Stimulated activated CD8-positive, alpha-beta memory T cell treated with anti-CD3 and anti-CD28 coated beads, Interleukin-15, amount 100 ng/mL, for 48 hours (primary cell): ENCODE data around the gene SPDL1.
A peak's percentile ranks its signal among the peaks of the same experiment; 100 is the strongest.
"Not testable (repeated sequence)": the region's sequence is repeated elsewhere in the genome, so short reads cannot be mapped to it uniquely, and the experiment has no call there.

Experiments used
- DNase-seq, 2 donors: peaks; one replicate each; pipeline ENCODE4 v3.0.0-alpha.2; 2020; ENCODE audit warnings: low read depth in 2 of 2

The SPDL1 gene

DNA sequence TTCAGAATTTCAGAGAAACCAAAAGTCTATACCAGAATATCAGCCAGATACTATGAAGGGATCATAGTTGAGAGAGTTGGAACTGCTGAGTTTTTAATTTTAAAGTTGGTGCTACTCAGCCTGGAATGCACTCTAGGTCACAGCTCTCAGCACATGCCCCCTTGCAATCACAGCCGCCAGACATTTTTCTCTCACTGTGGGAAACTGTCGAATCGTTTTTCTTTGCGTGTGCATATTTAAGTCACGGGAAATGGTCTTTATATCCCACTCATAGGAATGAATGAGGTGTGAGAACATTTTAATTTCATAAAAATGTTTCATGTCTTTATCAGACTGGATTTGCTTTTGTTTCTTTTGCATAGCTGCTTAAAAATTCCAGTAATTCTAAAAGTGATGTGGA, 12.2 kb upstream of the SPDL1 start:
- no peak for DNase-seq

DNA sequence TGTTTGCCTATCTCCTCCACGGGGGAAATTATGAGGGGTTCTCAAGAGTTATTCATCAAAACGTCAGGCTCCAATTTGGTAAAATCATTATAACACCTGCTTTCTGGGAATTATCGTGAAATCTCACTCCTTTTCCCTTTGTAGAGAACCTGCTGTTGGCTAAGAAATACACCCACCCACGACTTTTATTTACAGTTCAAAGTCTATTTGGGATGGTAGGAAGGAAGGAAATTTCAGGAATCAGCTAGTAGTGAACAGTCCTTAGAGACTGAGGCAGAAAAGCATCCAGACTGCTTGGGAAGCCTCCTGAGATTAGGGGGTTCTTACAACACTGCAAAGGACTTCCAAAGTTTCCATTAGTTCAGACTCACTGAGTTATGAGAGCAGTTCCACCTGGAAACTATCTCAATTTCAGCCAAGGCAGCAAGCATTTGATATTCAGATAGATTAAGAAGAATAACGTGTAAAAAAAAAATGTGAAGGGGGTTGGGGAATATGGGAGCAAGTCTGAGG, 9.4 kb upstream of the SPDL1 start:
- no peak for DNase-seq

DNA sequence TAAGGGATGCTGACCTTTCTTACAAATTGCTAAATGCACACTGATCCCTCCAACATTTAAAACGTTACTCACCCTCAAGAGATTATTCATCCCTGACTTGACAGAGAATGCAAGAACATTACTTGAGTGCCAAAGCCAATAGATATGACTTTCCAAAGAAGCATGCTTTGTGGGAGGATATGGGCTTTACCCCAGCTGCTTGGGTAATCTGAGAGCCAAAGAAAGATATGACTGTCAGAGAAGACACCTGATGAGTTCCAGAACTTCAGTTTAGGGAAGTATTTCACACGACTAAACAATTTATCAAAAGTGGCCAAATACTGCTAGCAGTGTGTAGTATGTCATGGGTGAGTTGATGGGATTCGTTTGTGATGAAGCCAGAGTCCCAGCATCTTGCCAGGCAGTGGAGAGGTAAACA, 7.4 kb upstream of the SPDL1 start:
- DNase-seq: no peak

DNA sequence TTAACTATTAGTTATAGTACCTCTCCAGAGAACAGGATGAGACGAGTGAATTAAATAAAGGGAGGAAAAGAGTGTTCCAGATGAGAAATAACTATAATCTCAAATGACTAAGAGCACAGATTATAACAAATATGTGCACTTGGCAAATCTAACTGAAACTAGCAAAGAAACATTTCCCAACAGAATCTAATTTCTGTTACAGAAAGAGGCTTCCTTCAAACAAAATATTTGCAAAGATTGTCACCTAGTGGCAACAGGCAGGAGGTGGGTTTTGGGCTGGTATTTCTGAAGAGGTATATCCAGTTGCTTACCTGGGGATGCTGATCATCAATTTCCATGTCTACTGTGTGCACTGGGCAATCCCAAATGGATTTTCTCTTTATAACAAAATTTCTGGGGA, 5.6 kb upstream of the SPDL1 start:
- DNase-seq: no peak

DNA sequence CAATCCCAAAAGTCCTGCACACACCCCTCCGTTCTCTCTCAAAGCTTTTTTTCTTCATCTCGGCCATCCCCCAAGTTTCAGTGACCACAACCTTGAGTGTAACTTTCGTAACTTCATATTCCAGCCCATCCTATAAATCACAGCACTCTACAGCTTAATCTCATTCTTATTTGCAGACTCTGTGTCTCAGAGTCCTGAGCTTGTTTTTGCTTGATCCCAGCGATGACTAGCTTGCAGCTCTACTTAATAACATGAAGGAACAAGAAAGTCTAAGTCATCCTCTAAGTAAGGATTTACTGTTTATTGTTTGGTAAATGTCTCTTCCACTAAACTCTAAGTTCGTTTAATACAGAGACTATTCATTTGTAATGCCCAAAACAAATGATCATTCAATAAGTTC, 2.6 kb upstream of the SPDL1 start:
- no peak for DNase-seq

DNA sequence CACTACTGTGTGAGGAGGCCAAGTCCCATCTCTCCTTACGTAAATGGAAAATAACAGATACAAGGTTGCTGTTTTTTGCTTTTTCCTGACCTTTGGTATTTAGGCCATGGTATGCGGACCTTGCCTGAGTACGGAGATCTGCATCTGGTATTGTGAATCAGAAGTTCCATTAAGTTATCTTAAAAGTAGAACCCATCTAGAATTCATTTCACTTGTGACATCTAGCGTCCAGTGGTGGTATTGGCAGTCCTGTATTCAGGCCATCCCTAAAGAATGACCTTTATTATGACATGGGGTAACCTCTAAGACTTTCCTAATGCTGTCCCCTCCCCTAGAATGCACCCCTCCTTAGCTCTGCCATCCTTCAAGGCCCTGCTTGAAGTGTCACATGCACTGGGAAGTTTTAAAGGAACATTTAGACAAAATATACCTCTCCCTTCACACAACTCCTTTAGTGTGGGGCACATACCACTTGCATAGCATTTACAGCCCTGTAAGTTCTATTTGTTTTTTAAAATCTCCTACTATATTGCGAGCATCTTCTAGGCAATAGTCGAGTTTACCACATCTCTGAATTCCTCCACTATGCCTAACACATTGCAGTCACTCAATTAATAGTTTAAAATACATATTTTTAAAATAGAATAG, 1.9 kb upstream of the SPDL1 start:
- peak; percentile 18 to 21 for DNase-seq

DNA sequence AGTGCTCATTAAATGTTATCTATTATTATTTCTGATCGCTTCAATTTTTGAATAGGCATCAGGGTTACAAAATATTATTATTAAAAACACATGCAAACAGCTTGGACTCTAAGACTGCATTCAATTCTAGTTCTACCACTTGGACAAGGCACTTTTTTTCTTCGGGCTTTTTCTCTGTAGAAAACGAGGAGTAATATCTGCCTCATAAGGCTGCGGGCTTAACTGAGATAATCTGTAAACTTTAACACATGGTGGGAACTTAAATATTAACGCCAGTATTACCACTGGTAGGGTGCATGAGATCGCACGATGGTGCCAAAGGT, 511 bp upstream of the SPDL1 start:
- DNase-seq: no peak

DNA sequence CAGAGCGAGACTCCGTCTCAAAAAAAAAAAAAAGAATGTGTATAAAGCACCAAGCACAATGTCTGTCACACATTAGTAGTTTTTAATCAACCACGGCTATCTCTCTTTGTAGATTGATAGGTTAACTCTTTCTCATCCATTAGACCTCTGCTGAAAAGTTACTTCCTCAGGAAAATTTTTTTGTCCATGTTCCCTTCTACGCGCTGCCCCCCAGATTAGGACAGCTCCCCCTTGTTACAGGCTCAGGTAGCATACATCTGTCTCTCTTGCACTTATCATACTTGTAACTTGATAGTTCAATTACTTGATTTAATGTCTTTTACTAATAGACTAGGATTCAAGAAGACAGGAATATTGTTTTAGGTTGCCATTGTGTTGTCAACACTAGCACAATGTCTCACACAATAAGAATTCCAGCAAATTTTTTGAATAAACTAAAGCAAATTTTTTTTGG, 1.5 kb downstream of the SPDL1 start:
- DNase-seq: no peak

DNA sequence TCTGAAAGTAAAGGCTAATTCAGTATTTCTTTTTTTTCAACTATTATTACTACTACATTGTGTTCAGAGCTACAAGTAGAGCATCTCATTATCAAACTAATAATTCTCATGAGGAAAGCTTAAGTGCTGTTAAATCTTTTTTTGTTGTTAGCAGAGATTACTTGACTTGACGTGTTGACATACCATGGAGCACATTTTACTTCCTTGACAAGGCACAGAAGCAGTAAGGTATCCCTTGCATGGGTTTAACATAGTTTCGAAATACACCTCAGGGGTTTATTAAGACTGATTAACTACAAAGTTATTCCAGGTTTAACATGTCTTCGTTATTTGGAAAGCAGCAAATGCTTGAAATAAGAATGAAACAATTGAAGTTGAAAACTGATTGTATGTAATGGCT, 7.0 kb downstream of the SPDL1 start:
- no peak for DNase-seq

DNA sequence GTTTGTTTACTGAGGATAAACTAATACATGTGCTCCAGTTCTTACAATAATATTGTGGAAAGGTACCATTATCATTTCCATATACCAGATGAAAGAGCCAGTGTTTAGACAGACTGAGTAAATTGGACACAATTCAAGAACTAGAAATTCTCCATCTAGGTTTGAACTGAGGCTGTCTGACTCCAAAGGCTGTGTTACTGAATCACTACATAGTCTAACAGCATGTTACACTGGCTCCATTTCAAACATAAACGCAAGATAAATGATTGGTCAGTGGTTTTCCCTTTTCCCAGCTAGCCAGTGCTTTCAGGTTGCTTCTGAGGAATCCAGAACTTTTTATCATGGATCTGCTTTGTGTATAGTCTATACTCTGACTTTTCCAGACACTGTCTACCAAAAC, 8.1 kb downstream of the SPDL1 start:
- DNase-seq: no peak

DNA sequence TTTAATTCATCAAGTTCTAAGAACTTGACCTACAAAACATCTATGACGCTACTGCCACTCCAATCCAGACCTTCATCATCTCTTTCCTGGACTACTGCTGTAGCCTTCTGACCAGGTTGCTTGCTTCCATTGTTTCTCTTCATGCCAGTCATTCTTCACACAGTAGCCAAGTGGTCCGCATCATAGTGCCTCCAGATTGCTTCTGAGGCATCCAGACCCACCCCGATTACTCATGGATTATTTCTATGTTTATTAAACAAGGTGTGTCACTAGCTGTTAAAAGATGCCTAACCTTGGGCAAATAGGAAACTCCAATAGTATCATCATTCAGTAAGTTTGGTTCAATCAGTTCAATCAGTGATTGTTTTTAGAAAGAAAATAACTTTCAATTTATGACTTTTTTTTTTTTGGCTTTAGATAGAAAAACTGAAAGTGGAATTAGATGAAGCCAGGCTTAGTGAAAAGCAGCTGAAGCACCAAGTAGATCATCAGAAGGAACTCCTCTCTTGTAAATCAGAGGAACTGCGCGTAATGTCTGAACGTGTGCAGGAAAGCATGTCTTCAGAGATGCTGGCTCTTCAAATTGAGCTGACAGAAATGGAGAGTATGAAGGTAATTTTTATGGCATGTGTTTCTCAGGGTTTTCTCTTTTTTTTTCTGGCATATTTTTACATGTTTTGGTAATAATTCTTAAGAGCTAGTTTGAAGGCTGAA, 9.5 kb downstream of the SPDL1 start:
- no peak for DNase-seq

DNA sequence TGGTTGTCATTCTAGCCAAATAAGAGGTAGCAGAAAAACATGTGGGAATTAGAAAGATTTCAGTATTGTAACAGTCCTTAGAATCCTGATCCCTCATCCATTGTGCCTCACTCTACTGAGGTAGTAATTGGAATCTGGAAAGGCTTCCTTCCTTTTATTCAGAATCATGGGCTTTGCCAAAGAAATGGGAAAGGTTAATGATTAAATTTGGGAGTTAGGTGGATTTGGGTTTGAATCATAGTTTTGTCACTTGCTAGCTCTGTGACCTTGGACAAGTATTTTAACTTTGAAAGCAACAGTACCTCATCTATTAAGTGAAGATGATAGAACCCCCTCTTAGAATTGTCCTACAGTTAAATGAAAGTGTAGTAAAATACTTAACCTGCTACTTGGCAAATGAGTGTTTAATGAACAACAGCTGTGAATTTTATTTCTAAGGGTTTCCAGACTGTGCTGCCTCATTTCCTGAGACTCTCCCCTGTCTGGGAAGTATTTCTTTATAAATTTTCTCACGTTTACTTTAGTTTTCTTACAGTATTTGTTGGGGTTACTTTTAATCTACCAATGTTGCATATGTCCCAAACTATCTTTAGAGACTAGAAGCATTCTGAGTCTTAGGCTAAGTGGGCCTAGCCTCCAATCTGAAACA, 11.7 kb downstream of the SPDL1 start:
- DNase-seq: no peak

DNA sequence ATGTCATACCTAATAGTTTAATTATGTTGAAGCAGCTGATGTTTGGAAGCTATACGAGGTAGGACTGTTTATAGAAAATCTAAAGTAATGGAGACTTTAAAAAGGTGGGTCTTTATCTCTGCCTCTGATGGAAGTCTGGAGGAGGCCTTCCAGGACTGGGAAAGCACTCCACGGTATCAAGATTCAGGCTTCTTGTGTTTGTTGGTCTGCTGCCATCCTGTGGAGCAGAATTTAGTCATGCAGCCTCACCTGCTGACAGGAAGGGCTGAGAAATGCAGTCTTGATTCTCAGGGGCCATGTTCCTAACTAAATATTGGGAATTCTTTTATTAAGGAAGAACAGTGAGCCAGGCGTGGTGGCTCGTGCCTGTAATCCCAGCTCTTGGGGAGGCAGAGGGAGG, 15.9 kb downstream of the SPDL1 start:
- no peak for DNase-seq

DNA sequence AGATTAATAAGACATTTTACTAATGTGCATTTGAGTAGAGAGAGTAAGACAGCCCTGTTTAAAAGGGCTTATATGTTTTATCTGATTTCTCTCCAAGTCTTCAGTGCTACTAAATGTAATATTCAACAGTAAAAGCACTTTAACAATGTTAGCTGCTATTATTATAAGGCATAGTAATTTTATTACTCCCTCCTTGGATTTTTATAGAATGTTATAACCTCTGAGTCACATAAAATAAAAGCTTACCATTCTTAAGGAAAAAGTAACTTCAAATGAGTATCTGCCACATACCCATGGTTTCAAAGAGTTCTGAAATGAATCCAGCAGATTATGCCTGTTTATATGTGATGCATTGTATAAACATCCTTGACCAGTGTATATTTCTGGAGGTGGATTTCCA, 19.0 kb downstream of the SPDL1 start:
- no peak for DNase-seq

DNA sequence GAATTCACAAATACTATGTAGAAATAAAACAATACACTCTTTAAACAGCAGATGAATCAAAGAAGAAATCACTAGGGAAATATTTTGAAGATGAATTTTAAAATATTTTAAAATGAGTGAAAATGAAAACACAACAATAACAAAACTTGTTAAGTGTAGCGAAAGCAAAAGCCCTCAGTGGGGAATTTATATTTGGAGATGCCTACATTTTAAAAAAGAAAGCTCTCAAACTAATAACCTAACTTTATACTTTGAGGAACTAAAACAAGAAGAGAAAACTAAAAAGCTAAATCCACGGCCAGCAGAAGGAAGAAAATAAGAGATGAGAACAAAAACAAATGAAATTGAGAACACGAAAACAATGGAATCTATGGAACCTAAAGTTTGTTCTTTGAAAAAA, 22.7 kb downstream of the SPDL1 start:
- no peak for DNase-seq

DNA sequence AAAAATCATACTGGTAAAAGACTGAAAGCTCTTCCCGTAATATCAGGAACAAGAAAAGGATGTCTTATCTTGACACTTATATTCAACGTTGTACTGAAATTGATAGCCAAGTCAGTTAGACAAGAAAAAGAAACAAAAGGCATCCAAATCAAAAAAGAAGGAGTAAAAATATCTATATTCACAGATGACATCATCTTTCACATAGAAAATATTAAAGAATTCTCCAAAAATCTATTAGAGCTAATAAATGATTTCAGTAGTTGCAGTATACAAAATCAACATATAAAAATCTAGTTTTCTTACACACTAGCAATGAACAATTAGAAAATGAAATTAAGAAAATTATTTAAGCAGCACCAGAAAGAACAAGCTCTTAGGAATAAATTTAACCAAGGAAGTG, 24.3 kb downstream of the SPDL1 start:
- DNase-seq: no peak

DNA sequence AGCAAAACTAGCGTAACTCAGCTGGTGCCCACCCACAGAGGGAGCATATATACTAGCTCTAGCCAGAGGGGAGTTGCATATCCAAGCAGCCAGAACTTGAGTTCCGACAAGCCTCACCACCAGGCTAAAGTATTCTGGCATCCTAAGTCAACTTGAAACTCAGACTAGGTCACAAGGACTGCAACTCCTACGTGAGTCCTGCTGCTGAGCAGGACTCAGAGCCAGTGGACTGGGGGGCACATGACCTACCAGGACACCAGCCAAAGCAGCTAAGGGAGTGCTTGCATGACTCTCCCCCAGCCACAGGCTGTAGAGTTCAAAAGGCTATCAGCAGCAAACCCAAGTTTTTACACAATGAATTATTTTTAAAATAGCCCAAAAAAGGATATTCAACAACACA, 26.1 kb downstream of the SPDL1 start:
- DNase-seq: no peak

DNA sequence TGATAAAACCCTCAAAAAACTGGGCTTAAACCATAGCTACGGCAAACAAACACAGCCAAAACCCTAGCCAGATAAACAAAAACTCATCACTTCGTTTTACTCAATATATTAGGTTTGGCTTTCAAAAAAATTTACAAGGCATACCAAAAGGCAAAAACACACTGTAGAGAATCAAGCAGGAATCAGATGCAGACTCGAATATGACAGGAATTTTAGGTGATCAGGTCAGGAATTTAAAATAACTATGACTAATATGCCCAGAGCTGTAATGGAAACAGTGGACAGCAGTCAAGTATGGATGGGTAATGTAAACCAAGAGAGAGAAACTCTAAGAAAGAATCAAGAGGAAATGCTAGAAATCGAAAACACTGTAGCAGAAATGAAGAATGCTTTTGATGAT, 27.0 kb downstream of the SPDL1 start:
- no peak for DNase-seq

DNA sequence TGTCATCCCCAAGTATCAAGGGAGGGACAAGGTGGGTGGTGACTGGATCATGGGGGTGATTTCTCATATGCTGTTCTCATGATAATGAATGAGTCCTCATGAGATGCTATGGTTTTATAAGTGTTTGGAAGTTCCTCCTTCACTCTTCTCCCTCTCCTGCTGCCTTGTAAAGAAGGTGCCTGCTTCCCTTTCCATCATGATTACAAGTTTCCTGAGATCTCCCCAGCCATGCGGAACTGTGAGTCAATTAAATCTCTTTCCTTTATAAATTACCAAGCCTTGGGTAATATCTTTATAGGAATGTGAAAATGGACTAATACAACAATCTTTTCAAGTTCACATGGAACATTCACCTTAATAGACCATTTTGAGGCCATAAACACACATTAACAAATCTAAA, 32.0 kb downstream of the SPDL1 start:
- no peak for DNase-seq

DNA sequence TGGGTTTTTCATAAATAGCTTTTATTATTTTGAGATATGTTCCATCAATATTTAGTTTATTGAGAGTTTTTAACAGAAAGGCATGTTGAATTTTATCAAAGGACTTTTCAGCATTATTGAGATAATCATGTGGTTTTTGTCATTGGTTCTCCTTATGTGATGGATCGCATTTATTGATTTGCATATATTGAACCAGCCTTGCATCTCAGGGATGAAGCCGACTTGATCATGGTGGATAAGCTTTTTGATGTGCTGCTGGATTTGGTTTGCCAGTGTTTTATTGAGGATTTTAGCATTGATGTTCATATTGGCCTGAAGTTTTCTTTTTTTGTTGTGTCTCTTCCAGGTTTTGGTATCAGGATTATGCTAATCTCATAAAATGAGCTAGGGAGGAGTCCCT, 40.7 kb downstream of the SPDL1 start:
- DNase-seq: not testable (repeated sequence)

DNA sequence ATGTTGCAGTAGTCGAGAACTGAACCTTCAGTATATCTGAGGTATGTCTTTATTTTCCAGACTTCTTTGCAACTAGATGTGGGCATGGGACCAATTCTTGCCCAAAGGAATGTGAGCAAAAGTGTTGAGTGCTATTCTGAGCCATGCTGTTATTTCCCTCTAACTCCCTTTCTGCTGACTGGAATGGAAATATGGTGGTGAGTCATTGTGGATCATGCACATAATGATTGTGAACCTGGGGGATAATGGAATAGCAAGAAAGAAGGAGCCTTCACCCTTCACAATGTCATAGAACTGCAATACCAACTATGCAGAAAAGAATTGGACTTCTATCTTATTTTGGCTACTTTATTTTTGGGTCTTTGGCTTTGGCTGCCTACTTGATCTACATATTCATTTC, 43.2 kb downstream of the SPDL1 start:
- no peak for DNase-seq

DNA sequence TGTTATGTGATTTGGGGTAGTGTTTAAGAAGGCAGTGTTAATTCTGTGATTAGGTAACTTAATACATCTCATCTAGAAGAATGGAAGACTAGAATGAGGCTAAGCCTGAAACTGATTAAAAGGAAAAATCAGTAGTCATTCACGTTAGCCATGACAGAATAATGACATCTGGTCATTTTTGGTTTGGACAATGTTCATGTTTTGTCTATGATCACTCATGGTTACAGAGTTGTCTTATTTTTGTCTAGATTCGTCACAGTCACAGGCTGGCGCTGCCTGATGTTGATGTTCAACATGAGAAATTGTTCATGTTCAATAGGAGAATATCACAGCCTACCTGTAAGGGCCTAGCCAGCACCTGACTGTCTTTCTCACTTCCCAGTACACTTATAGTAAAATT, 44.0 kb downstream of the SPDL1 start:
- no peak for DNase-seq

DNA sequence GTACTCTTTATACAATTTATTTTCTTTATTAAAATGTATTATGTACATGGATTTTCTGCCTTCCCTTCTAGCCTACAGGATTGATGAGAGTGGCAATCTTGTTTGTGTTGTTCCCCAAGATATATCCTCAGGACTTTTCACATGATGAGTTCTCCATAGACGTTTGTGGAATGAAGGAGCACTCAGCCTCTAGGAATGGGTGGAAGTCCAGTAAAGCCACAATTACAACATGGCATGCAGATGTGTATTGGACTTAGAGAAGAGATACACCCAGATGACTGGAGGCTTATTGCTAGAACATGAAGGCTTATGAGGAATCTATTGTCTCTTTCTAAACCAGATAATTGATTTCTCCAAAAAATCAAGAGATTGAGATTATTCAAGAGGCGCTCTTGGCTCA, 45.3 kb downstream of the SPDL1 start:
- DNase-seq: no peak
